Cortex of kidney (tissue), 1 donor: ENCODE results near the gene ZMYM4.

Source experiments
- DNase-seq: peaks from one replicate; lab custom pipeline; 2025; lab: John Stamatoyannopoulos, UW

The ZMYM4 gene

DNA sequence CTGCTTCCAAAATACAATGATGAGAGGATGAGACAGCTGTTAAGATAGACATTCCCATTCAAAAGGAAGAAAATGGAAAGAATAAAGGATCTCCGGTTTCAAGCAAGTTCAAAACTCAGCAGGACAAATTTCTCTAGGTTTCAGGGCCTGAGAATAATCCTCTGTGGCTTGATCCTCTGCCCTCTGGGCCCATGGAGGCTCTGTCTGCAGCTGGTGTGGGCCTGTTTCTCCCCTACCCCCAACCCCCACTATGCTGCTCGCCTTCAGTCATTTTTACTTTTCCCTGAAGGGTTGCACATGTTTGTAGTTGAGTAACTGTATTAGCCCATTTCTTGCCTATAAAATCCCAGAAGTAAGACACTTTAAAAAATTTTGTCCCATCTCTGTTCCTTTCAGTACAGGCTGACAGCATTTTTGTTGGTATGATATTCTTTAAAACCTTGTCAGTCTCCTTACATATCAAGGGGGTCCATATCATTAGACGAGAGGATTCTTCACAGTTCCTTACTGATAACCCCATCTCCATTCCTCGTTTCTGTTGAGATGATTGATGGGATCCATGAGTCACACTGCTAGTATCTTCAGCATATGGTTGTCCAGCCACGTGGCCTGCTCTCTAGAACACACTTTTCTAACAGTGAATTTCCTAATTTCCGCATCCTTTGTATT is 10.5 kb downstream of the ZMYM4 start:
- DNase-seq, result no peak

GRCh38 chr1:35279555-35279904 is 11.0 kb downstream of the ZMYM4 start:
- DNase-seq, result no peak

- DNase-seq, result no peak
Observed at GRCh38 chr1:35280006-35280405, 11.5 kb downstream of the ZMYM4 start.

- no peak for DNase-seq
Observed at GRCh38 chr1:35281565-35281964, 13.1 kb downstream of the ZMYM4 start.

DNA sequence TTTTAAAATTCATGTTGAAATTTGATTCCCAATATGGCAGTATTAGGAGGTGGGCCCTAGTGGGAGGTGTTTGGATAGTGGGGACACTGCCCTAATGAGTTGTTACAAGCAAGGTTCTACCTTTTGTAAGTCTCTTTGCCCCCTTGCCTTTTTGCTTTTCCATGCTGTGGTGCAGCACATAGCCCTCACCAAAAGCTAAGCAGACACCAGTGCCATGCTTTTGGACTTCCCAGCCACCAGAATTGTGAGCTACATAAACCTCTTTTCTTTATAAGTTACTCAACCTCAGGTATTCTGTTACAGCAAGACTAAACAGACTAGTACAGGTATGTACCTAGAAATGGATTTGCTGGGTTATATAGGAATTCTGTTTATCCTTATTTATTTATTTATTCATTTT is 13.7 kb downstream of the ZMYM4 start:
- no peak for DNase-seq

DNA sequence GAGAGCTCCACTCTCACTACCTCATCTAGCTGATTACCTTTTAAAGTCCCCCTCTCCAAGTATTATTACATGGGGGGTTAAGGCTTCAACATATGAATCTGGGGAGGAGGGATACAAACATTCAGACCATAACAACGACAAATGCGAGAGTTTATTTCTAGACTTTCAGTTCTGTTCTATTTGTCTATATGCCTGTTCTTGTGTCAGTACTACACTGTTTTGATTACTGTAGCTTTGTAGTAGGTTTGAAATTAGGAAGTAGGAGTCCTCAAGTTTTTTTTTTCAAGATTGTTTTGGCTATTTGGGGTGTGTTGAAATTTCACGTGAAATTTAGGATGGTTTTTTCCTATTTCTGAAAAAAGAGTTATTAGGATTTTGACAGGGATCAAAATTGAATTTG is 16.3 kb downstream of the ZMYM4 start:
- no peak for DNase-seq

GRCh38 chr1:35285771-35286606 is 17.5 kb downstream of the ZMYM4 start:
- DNase-seq, result no peak

DNA sequence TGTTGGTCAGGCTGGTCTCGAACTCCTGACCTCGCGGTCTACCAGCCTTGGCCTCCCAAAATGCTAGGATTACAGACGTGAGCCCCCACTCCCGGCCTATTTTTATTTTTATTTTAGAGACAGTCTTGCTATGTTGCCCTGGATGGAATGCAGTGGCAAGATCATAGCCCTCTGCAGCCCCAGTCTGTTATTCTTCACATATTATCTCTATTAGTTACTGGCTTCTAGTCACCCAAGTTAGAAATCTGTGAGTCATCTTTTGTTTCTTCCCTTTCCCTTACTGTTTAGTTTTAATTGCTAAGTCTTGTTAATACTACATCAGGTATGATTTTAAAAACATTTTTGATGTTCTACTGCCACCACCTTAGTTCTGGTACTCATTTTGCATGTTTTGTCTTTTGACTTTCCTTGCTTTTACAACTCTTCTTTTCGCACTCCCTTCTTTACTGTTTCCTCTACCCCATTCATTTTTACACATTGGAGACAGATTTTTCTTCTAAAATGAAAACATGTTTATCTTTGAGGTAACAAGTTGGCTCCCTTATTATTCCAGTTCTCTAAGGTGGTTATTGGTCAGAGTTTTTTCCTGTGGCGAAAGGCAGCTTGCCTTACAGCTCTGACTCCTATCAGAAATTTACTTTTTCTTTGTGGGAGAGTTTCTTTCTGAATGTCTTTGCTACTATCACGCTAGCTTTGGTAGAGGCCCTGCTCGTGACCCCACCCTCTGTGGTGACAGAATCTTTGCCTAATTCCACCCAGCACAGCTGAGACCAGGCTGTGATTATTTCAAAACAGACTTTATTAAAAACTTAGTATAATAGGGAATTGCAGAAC is 19.5 kb downstream of the ZMYM4 start:
- DNase-seq, result no peak

GRCh38 chr1:35288761-35289160 is 20.3 kb downstream of the ZMYM4 start:
- DNase-seq, result no peak

GRCh38 chr1:35290452-35290851 is 21.9 kb downstream of the ZMYM4 start:
- no peak for DNase-seq

GRCh38 chr1:35294809-35295208 is 26.3 kb downstream of the ZMYM4 start:
- no peak for DNase-seq

DNA sequence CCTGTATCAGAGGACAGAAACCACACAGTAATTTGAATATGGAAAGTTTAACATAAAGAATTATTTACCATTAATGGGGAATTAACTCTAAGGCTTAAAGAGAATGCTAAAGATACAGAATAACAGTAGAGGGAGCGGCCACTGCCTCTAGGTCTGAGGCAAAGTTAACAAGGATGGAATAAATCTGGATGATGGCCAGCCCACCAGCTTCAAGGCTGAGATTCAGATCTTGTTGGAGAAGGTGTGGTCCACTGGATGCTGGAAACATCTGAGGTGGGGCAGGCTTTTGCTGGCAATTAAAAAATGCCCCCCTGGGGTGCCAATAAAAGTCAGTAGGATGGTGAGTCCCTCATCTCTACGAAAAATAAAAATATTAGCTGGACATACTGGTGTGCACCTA is 29.4 kb downstream of the ZMYM4 start:
- DNase-seq, result no peak

GRCh38 chr1:35298464-35298863 is 30.0 kb downstream of the ZMYM4 start:
- no peak for DNase-seq

- DNase-seq, result no peak
Observed at GRCh38 chr1:35300376-35300775, 31.9 kb downstream of the ZMYM4 start.

DNA sequence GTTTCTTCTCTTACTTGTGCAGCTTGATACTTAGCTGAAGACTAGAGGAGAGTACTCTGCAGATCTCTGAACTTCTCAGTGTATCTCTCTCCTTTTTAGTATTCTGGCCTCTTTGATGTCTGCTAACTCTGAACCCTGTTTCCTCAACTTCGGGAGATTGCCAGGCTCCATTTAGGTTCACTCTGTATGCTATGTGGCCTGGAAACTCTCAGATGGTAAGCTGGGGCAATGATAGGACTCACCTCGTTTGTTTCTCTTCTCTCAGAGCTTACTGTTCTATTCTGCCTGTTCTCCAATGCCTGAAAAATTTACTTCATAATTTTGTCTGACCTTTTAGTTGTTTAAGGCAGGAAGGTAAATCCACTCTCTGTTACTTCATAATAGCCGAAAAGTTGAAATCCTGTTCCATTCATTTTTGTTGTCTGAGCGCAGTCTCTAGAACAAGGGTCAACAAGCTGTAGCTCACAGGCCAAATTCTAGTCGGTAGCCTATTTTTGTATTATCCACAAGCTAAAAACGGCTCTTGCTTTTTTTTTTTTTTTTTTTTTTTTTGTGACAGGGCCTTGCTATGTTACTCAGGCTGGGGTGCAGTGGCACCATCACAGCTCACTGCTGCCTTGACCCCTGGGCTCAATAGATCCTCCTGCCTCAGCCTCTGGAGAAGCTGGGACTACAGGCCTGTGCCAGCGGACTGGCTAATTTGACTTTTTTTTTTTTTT is 33.3 kb downstream of the ZMYM4 start:
- no peak for DNase-seq

DNA sequence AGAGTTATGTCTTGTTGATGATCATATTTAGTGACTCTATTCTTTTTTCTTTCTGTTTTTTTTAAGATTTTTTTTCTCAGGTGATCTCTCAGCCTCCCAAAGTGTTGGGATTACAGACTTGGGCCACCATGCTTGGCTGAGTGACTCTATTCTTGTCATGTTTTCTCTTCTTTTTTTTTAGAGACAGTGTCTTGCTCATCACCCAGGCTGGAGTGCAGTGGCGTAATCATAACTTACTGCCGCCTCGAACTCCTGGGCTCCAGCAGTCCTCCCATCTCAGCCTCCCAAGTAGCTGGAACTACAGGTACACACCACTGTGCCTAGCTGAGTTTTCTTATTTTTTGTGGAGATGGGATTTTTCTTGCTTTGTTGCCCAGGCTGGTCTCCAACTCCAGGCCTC is 36.9 kb downstream of the ZMYM4 start:
- no peak for DNase-seq

GRCh38 chr1:35315649-35316048 is 47.1 kb downstream of the ZMYM4 start:
- no peak for DNase-seq

DNA sequence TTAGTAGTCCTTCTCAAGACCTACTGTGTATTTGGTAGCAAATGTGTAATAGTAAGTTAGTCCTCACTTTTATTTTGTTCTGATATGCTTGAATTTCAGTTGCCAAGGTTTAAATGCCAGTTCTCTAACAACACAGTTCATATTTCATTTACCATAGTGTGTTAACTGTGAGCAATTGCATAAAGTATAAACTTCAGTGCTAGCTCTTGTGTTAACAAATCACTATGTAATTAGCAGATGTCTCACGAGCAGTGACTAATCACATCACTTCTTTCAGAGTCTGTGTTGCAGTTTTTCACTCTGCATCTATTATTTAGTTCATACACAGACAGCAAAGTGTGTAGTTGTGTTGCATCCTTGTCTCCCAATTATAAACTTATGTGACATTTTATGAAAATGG is 47.8 kb downstream of the ZMYM4 start:
- no peak for DNase-seq

DNA sequence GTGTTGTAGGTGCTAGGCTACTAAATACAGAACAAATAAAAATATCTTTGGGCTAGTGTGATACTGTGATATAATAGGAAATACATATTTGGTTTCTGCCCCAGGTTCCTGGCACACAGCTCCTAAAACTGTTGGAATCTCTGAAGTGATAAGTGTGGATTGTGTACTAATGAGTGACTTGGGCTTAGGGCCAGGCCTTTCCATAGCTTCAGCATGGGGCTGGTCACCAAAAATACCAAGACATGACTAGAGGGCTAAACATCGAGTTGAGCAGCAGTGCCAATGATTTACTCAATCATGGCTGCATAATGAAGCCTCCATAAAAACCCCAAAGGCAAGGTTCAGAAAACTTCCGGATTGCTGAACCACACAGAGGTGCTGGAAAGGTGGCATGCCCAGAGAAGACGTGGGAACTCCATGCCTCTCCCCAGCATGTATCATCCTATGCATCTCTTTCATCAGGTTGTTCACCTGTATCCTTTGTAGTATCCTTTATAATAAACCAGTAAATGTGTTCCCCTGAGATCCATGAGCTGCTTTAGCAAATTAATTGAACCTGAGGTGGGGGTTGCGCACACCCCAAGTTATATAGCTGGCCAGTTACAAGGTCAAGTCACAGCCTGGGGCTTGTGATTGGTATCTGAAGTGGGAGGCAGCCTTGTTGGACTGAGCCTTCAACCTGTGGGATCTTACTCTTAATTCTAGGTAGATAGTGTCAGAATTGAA is 51.6 kb downstream of the ZMYM4 start:
- no peak for DNase-seq

- no peak for DNase-seq
Observed at GRCh38 chr1:35320937-35321336, 52.4 kb downstream of the ZMYM4 start.

DNA sequence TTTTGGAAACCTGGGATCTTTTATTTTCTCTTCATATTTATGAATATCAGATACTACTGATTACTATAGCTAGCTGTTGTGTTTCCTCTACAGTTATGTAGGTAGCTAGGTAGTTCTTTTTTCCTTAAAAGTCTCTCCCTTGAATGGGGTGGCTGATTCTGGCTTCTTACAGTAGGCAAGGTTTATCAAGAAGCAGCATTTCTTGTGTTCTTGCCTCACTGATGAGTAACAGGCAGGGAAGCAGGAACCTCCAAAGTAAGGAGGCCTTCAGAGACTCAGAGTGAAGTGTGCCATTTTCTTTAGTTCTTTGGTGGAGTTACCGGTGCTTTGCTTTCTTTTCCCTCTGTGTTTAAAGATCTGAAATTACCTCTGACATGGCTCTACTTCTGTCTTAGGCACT is 56.0 kb downstream of the ZMYM4 start:
- no peak for DNase-seq
